Measurements from ENCODE around the gene RHCE.
"Not testable (repeated sequence)": the region's sequence is repeated elsewhere in the genome, so short reads cannot be mapped to it uniquely, and the experiment has no call there.

The RHCE gene

DNA sequence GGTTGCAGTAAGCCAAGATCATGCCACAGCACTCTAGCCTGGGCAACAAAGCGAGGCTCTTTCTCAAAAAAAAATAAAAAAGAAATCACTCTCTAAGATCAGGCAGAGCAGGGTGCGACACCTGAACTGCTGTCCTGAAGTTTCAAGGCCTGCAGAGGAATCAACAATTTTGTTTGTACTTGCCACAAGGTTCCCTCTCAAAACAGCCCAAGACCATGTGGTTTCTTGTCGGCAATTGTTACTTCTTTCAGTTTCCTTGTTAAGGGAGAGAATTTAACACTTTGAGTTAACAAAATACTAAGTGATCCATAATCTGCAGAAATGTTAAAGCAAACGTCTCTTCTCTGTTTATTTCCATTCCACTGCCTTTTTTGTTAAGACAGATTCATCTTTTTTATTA is 46.6 kb upstream of the RHCE start:
- Histone ChIP-seq H3K27me3 (ENCODE audit: low read length) (no peaks in the 10 kb centered on the region), H3K9ac (ENCODE audit: low read length) (no peak overlapping the region), H3K79me2 (ENCODE audit: insufficient read depth, low read length) (peaks cover 9% of the 10 kb centered on the region; the same call in 1 of the 2 replicates), H2AFZ (ENCODE audit: low read depth, low read length, severe bottlenecking) (no peak overlapping the region), H3K36me3 (ENCODE audit: low read length) (no peaks in the 10 kb centered on the region), H3K4me3 (ENCODE audit: insufficient read depth, low read length, poor library complexity, severe bottlenecking) (no peak overlapping the region), H3K9me3 (ENCODE audit: insufficient read depth, low read length) (no peaks in the 10 kb centered on the region), H3F3A (ENCODE audit: insufficient read depth) (0 out of 2 replicates have a peak, but pooled peaks cover 3% of the 10 kb centered on the region), H4K20me1 (ENCODE audit: low read depth, low read length) (no peaks in the 10 kb centered on the region), H3K4me2 (ENCODE audit: low read depth, low read length, poor library complexity, severe bottlenecking) (no peak overlapping the region), H3K27ac (ENCODE audit: low read depth, low read length) (no peak overlapping the region), H3K9me2 (replicated peaks; ENCODE audit: insufficient read depth, low read length) (no peaks in the 10 kb centered on the region)
- TF ChIP-seq EZH2phosphoT487 (conservative IDR thresholded peaks at IDR 0.05; ENCODE audit: low read length), result no peak
- TF ChIP-seq, protein P1, sequence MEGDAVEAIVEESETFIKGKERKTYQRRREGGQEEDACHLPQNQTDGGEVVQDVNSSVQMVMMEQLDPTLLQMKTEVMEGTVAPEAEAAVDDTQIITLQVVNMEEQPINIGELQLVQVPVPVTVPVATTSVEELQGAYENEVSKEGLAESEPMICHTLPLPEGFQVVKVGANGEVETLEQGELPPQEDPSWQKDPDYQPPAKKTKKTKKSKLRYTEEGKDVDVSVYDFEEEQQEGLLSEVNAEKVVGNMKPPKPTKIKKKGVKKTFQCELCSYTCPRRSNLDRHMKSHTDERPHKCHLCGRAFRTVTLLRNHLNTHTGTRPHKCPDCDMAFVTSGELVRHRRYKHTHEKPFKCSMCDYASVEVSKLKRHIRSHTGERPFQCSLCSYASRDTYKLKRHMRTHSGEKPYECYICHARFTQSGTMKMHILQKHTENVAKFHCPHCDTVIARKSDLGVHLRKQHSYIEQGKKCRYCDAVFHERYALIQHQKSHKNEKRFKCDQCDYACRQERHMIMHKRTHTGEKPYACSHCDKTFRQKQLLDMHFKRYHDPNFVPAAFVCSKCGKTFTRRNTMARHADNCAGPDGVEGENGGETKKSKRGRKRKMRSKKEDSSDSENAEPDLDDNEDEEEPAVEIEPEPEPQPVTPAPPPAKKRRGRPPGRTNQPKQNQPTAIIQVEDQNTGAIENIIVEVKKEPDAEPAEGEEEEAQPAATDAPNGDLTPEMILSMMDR (IDR thresholded peaks at IDR 0.05; ENCODE audit: insufficient read depth, low read length, poor library complexity, severe bottlenecking), result no peak

DNA sequence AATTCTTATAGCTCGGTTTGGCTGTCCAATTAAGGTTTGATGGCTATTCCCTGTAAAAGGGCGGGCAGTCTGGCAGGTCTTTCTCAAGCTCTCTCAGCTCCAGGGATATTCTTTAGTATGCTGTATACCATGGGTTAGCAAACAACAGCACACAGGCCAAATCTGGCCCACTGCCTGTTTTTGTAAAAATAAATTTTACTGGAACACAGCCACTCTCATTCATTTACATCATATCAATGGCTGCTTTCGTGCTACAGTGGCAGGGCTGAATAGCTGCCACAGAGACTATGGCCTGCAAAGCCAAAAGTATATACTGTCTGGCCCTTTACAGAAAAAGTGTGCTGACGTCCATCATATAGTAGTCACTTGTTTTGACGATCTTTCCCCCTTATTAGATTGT is 42.1 kb upstream of the RHCE start:
- no peak overlapping the region for H2AFZ ChIP-seq (ENCODE audit: low read depth, low read length, severe bottlenecking)
- no peak overlapping the region for H3K4me3 ChIP-seq (ENCODE audit: insufficient read depth, low read length, poor library complexity, severe bottlenecking)
- no peaks in the 10 kb centered on the region for H3K27me3 ChIP-seq (ENCODE audit: low read length)
- TF ChIP-seq, protein P1 (IDR thresholded peaks at IDR 0.05; ENCODE audit: insufficient read depth, low read length, poor library complexity, severe bottlenecking), result no peak
- no peak for TF ChIP-seq EZH2phosphoT487 (conservative IDR thresholded peaks at IDR 0.05; ENCODE audit: low read length)
- H3K9ac ChIP-seq (ENCODE audit: low read length), result no peak overlapping the region
- H4K20me1 ChIP-seq (ENCODE audit: low read depth, low read length), result peaks cover 4% of the 10 kb centered on the region; the same call in 1 of the 2 replicates
- no peaks in the 10 kb centered on the region; the same call in 1 of the 2 replicates for H3F3A ChIP-seq (ENCODE audit: insufficient read depth)
- H3K36me3 ChIP-seq (ENCODE audit: low read length), result peaks cover 14% of the 10 kb centered on the region; the same call in 1 of the 2 replicates
- H3K79me2 ChIP-seq (ENCODE audit: insufficient read depth, low read length), result no peaks in the 10 kb centered on the region
- H3K9me2 ChIP-seq (replicated peaks; ENCODE audit: insufficient read depth, low read length), result no peaks in the 10 kb centered on the region
- no peaks in the 10 kb centered on the region for H3K9me3 ChIP-seq (ENCODE audit: insufficient read depth, low read length)
- no peak overlapping the region for H3K27ac ChIP-seq (ENCODE audit: low read depth, low read length)
- no peak overlapping the region for H3K4me2 ChIP-seq (ENCODE audit: low read depth, low read length, poor library complexity, severe bottlenecking)

DNA sequence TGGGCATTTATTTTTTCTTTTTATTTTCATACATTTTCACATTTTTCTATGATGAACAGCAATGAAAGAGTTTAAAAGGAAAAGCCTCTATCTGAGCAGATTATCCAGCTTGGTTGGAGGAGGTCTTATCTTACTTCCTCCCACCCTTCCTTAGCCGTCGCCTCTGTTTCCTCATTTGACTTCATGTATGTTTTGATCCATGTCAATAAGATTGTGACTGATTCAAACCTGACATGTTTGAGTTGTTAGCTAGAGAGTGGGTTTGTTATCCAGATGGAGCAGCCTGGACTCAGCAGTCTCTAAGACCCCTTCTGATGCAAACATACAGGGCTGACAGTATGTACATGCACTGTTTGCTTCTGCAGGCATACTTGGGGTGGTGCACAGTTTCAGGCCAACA is 41.2 kb upstream of the RHCE start:
- H3K4me2 ChIP-seq (ENCODE audit: low read depth, low read length, poor library complexity, severe bottlenecking), result no peak overlapping the region
- no peaks in the 10 kb centered on the region for H3K79me2 ChIP-seq (ENCODE audit: insufficient read depth, low read length)
- no peak overlapping the region for H3K9ac ChIP-seq (ENCODE audit: low read length)
- H3K9me3 ChIP-seq (ENCODE audit: insufficient read depth, low read length), result no peaks in the 10 kb centered on the region
- H3K4me3 ChIP-seq (ENCODE audit: insufficient read depth, low read length, poor library complexity, severe bottlenecking), result no peak overlapping the region
- no peaks in the 10 kb centered on the region for H3K27me3 ChIP-seq (ENCODE audit: low read length)
- peaks cover 15% of the 10 kb centered on the region; the same call in 1 of the 2 replicates for H3K36me3 ChIP-seq (ENCODE audit: low read length)
- H4K20me1 ChIP-seq (ENCODE audit: low read depth, low read length), result peaks cover 5% of the 10 kb centered on the region; the same call in 1 of the 2 replicates
- H2AFZ ChIP-seq (ENCODE audit: low read depth, low read length, severe bottlenecking), result no peak overlapping the region
- TF ChIP-seq EZH2phosphoT487 (conservative IDR thresholded peaks at IDR 0.05; ENCODE audit: low read length), result no peak
- TF ChIP-seq, protein P1 (IDR thresholded peaks at IDR 0.05; ENCODE audit: insufficient read depth, low read length, poor library complexity, severe bottlenecking), result no peak
- H3K9me2 ChIP-seq (replicated peaks; ENCODE audit: insufficient read depth, low read length), result no peaks in the 10 kb centered on the region
- H3K27ac ChIP-seq (ENCODE audit: low read depth, low read length), result no peak overlapping the region
- H3F3A ChIP-seq (ENCODE audit: insufficient read depth), result no peaks in the 10 kb centered on the region; the same call in 1 of the 2 replicates

DNA sequence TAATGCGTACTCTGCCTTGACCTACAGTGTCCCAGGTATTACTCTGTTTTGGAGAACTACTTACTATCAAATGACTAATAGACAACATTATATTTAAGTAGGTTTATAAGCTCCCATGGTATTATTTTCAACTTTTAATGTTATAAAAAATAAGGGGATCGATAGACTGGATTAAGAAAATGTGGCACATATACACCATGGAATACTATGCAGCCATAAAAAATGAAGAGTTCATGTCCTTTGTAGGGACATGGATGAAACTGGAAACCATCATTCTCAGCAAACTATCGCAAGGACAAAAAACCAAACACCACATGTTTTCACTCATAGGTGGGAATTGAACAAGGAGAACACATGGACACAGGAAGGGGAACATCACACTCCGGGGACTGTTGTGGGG is 40.2 kb upstream of the RHCE start:
- not testable (repeated sequence) for H3K9me2 ChIP-seq (replicated peaks; ENCODE audit: insufficient read depth, low read length); H3K79me2 ChIP-seq (ENCODE audit: insufficient read depth, low read length); H3F3A ChIP-seq (ENCODE audit: insufficient read depth); H3K27me3 ChIP-seq (ENCODE audit: low read length); H3K4me3 ChIP-seq (ENCODE audit: insufficient read depth, low read length, poor library complexity, severe bottlenecking); H2AFZ ChIP-seq (ENCODE audit: low read depth, low read length, severe bottlenecking); H3K4me2 ChIP-seq (ENCODE audit: low read depth, low read length, poor library complexity, severe bottlenecking); H3K9me3 ChIP-seq (ENCODE audit: insufficient read depth, low read length); H3K27ac ChIP-seq (ENCODE audit: low read depth, low read length); H3K9ac ChIP-seq (ENCODE audit: low read length); H4K20me1 ChIP-seq (ENCODE audit: low read depth, low read length)
- peaks cover 15% of the 10 kb centered on the region; the same call in 1 of the 2 replicates for H3K36me3 ChIP-seq (ENCODE audit: low read length)
